Naive thymus-derived CD4-positive, alpha-beta T cell (primary cell): Measurements from ENCODE around the gene FCER1G. TPM values are rescaled to one million over a fixed set of nuclear protein-coding genes. Genes with fewer than 3 reads are reported as not detected.
"Not testable (repeated sequence)": the region's sequence is repeated elsewhere in the genome, so short reads cannot be mapped to it uniquely, and the experiment has no call there.

Source experiments
- ATAC-seq: fragments of 150-1000 bp; cut with Tn5 transposase; 2 replicates; pipeline ENCODE4 v1.10.0; 2021; ENCODE audit warnings: mild to moderate bottlenecking, moderate library complexity
- CTCF ChIA-PET: fragments of 350-600 bp; sonication (Branson Sonifier 250); formaldehyde crosslinking; loops from one replicate; lab custom pipeline; 2021; ENCODE audit warnings: antibody characterized with exemption; lab: Charles Lee
- POLR2A ChIA-PET: fragments of 350-600 bp; sonication (Branson Sonifier 250); formaldehyde crosslinking; loops from one replicate; lab custom pipeline; 2021; ENCODE audit warnings: antibody characterized with exemption, inconsistent platforms; lab: Charles Lee
- DNase-seq, 9 donors: peaks; one replicate each; pipeline versions ENCODE4 v3.0.0 to v3.0.0-alpha.2; 2020 to 2022; ENCODE audit warnings: mixed read lengths in 1 of 9
- H3K27ac ChIP-seq: one replicate; pipeline ENCODE4 v1.7.0; 2013; ENCODE audit warnings: mild to moderate bottlenecking, low read depth, low read length, moderate library complexity
- H3K27me3 ChIP-seq, 2 donors: one replicate each; pipeline ENCODE4 v1.7.0; 2013; ENCODE audit warnings: low read length in 2 of 2, mild to moderate bottlenecking in 2 of 2, moderate library complexity in 2 of 2; ENCODE audit not compliant: control insufficient read depth in 2 of 2, insufficient read depth in 2 of 2
- H3K36me3 ChIP-seq, 3 experiments: 1 replicate in 2 of 3; 2 replicates in 1 of 3; pipeline ENCODE4 v1.7.0; 2013; ENCODE audit warnings: low read length in 3 of 3, mild to moderate bottlenecking in 3 of 3, moderate library complexity in 1 of 3; ENCODE audit not compliant: insufficient read depth in 3 of 3, control insufficient read depth in 2 of 3
- H3K4me1 ChIP-seq, 2 donors: one replicate each; pipeline ENCODE4 v1.7.0; 2013; ENCODE audit warnings: low read length in 2 of 2, mild to moderate bottlenecking in 2 of 2, moderate library complexity in 1 of 2; ENCODE audit not compliant: control insufficient read depth in 2 of 2, insufficient read depth in 2 of 2
- H3K4me3 ChIP-seq: 2 replicates; pipeline ENCODE4 v1.7.0; 2013; ENCODE audit warnings: mild to moderate bottlenecking, low read length
- H3K9me3 ChIP-seq, 3 experiments: 1 replicate in 2 of 3; 2 replicates in 1 of 3; pipeline ENCODE4 v1.7.0; 2013; ENCODE audit warnings: low read length in 3 of 3; ENCODE audit not compliant: control insufficient read depth in 2 of 3
- H3K27ac Mint-ChIP-seq, 9 donors: one replicate each; pipeline ENCODE4 v1.8.0; 2020 to 2022; ENCODE audit warnings: mixed read lengths in 9 of 9, mild to moderate bottlenecking in 8 of 9, moderate library complexity in 5 of 9, inconsistent platforms in 2 of 9
- H3K27me3 Mint-ChIP-seq, 5 donors: one replicate each; pipeline ENCODE4 v1.8.0; 2021 to 2022; ENCODE audit warnings: mixed read lengths in 5 of 5, mild to moderate bottlenecking in 1 of 5
- H3K36me3 Mint-ChIP-seq, 5 donors: one replicate each; pipeline ENCODE4 v1.8.0; 2020 to 2022; ENCODE audit warnings: mixed read lengths in 5 of 5, mild to moderate bottlenecking in 3 of 5, inconsistent platforms in 1 of 5
- H3K4me1 Mint-ChIP-seq, 7 donors: one replicate each; pipeline ENCODE4 v1.8.0; 2020 to 2022; ENCODE audit warnings: mixed read lengths in 7 of 7, mild to moderate bottlenecking in 3 of 7, inconsistent platforms in 1 of 7
- H3K4me3 Mint-ChIP-seq, 10 donors: one replicate each; pipeline ENCODE4 v1.8.0; 2020 to 2022; ENCODE audit warnings: mild to moderate bottlenecking in 10 of 10, mixed read lengths in 10 of 10, moderate library complexity in 6 of 10, inconsistent platforms in 2 of 10
- H3K9me3 Mint-ChIP-seq, 11 donors: one replicate each; pipeline ENCODE4 v1.8.0; 2020 to 2022; ENCODE audit warnings: mixed read lengths in 11 of 11, mild to moderate bottlenecking in 4 of 11, inconsistent platforms in 1 of 11, moderate library complexity in 1 of 11
- intact Hi-C, 2 donors: fragments of 100-400 bp; cut with micrococcal nuclease; formaldehyde crosslinking; loops; one replicate each; pipeline ENCODE4 v1.15.1; 2023
- polyA plus RNA-seq, 2 donors: library from polyadenylated mRNA; unstranded; fragments of 300-500 nt; fragmentation: Illumina TruSeq; gene quantifications; one replicate each; pipeline ENCODE4 v1.2.3, GENCODE V29; 2021
- total RNA-seq, 6 experiments: library from RNA in 5 of 6; stranded (reverse) in 5 of 6; gene quantifications; 1 replicate in 5 of 6; 2 replicates in 1 of 6; pipeline ENCODE4 v1.2.3 and lab custom pipeline; 2021 to 2026

Gene FCER1G
- total and polyA plus RNA-seq, 7 experiments from 2014 or later, result 2.6 to 171 (median 13.9) TPM

- H3K27me3 Mint-ChIP-seq, H3K9me3 ChIP-seq, DNase-seq, H3K27ac Mint-ChIP-seq, H3K36me3 ChIP-seq, H3K27me3 ChIP-seq, H3K4me3 Mint-ChIP-seq, H3K4me1 Mint-ChIP-seq, ATAC-seq, H3K4me1 ChIP-seq, H3K9me3 Mint-ChIP-seq, H3K27ac ChIP-seq, H3K36me3 Mint-ChIP-seq, intact Hi-C loops, POLR2A ChIA-PET, H3K4me3 ChIP-seq: not testable (repeated sequence)
- CTCF ChIA-PET, result interaction anchor here (0.7 to 1.1 kb wide), 2 partner anchors 41 to 132 kb away, joined by 3 to 4 read pairs; no protein-coding TSS in a partner anchor
Measured at GRCh38 chr1:161250100-161250499, 35.0 kb downstream of the FCER1G start.

- Histone ChIP-seq H3K9me3 (no peaks in the 10 kb centered on the region), H3K4me1 (no peaks in the 10 kb centered on the region), H3K27ac (no peak overlapping the region), H3K4me3 (no peak overlapping the region), H3K36me3 (no peaks in the 10 kb centered on the region), H3K27me3 (no peaks in the 10 kb centered on the region)
- ChIA-PET CTCF (no interaction called here), POLR2A (no interaction called here)
- Mint-ChIP-seq H3K4me3 (no peak overlapping the region), H3K9me3 (peaks cover 0 to 10% (median 5%) of the 10 kb centered on the region in 11 donors), H3K36me3 (peaks cover 0 to 8% (median 0%) of the 10 kb centered on the region in 5 donors), H3K4me1 (no peaks in the 10 kb centered on the region), H3K27ac (no peak overlapping the region), H3K27me3 (peaks cover 0 to 11% (median 7%) of the 10 kb centered on the region in 5 donors)
- no peak for DNase-seq
- intact Hi-C loops, result no loop called here
- no peak for ATAC-seq
Measured at GRCh38 chr1:161250829-161251228, 35.7 kb downstream of the FCER1G start.

- Mint-ChIP-seq H3K4me3 (no peak overlapping the region), H3K27ac (no peak overlapping the region), H3K4me1 (no peaks in the 10 kb centered on the region), H3K9me3 (peaks cover 0 to 15% (median 11%) of the 10 kb centered on the region in 11 donors), H3K36me3 (peaks cover 0 to 13% (median 0%) of the 10 kb centered on the region in 5 donors), H3K27me3 (peaks cover 0 to 17% (median 11%) of the 10 kb centered on the region in 5 donors)
- CTCF ChIA-PET, result no interaction called here
- Histone ChIP-seq H3K4me3 (no peak overlapping the region), H3K4me1 (no peaks in the 10 kb centered on the region), H3K9me3 (peaks cover 0 to under 1% (median 0%) of the 10 kb centered on the region in 3 experiments), H3K27ac (no peak overlapping the region), H3K27me3 (no peaks in the 10 kb centered on the region), H3K36me3 (no peaks in the 10 kb centered on the region)
- ATAC-seq, result no peak
- POLR2A ChIA-PET, result no interaction called here
- intact Hi-C loops, result no loop called here
- DNase-seq, result no peak
Measured at GRCh38 chr1:161251579-161251978, 36.5 kb downstream of the FCER1G start.

- H3K4me3 ChIP-seq, H3K4me1 ChIP-seq, intact Hi-C loops, POLR2A ChIA-PET, H3K27ac ChIP-seq, H3K4me3 Mint-ChIP-seq, DNase-seq, H3K36me3 ChIP-seq, ATAC-seq: not testable (repeated sequence)
- CTCF ChIA-PET, result interaction anchor here (0.6 kb wide), 1 partner anchor 36 kb away, joined by 4 read pairs; no protein-coding TSS in a partner anchor
- Mint-ChIP-seq H3K27me3 (peaks cover 32 to 50% (median 40%) of the 10 kb centered on the region in 5 donors), H3K27ac (peak overlapping the region in 1 of 9 donors; percentile 25), H3K36me3 (peaks cover 8 to 19% (median 14%) of the 10 kb centered on the region in 5 donors), H3K4me1 (peaks cover 6 to 20% (median 14%) of the 10 kb centered on the region in 7 donors), H3K9me3 (peaks cover 8 to 34% (median 25%) of the 10 kb centered on the region in 11 donors)
- peaks cover 0 to 10% (median 0%) of the 10 kb centered on the region in 3 experiments for H3K9me3 ChIP-seq
- peaks cover 0 to 13% of the 10 kb centered on the region in 2 donors for H3K27me3 ChIP-seq
Measured at GRCh38 chr1:161255302-161255701, 40.2 kb downstream of the FCER1G start.

- intact Hi-C loops, POLR2A ChIA-PET: not testable (repeated sequence)
Measured at GRCh38 chr1:161255955-161256520, 40.9 kb downstream of the FCER1G start.

GRCh38 chr1:161257109-161257508 is 42.0 kb downstream of the FCER1G start:
- CTCF ChIA-PET, H3K27ac ChIP-seq, H3K4me1 ChIP-seq, H3K36me3 ChIP-seq, H3K27ac Mint-ChIP-seq, intact Hi-C loops, ATAC-seq, H3K4me3 ChIP-seq: not testable (repeated sequence)
- Mint-ChIP-seq H3K36me3 (peaks cover 8 to 15% (median 14%) of the 10 kb centered on the region in 5 donors), H3K4me1 (peaks cover 6 to 24% (median 19%) of the 10 kb centered on the region in 7 donors), H3K27me3 (peaks cover 49 to 65% (median 54%) of the 10 kb centered on the region in 5 donors), H3K9me3 (peaks cover 8 to 34% (median 25%) of the 10 kb centered on the region in 11 donors), H3K4me3 (peak overlapping the region in 1 of 10 donors; percentile 23)
- Histone ChIP-seq H3K27me3 (peaks cover 0 to 13% of the 10 kb centered on the region in 2 donors), H3K9me3 (peaks cover 0 to 10% (median 0%) of the 10 kb centered on the region in 3 experiments)
- DNase-seq, result peak in 1 of 9 donors; percentile 11
- POLR2A ChIA-PET, result interaction anchor here (0.5 kb wide), 1 partner anchor 56 kb away, joined by 4 read pairs; no protein-coding TSS in a partner anchor

More at GRCh38 chr1:161255955-161256520, 40.9 kb downstream of the FCER1G start:
- H3K4me3 ChIP-seq, ATAC-seq, H3K27ac ChIP-seq, CTCF ChIA-PET, H3K36me3 ChIP-seq, DNase-seq, H3K27ac Mint-ChIP-seq, H3K4me1 ChIP-seq: not testable (repeated sequence)
- H3K4me1 Mint-ChIP-seq, result peaks cover 6 to 20% (median 14%) of the 10 kb centered on the region in 7 donors
- H3K27me3 Mint-ChIP-seq, result peaks cover 40 to 55% (median 47%) of the 10 kb centered on the region in 5 donors
- peaks cover 0 to 10% (median 0%) of the 10 kb centered on the region in 3 experiments for H3K9me3 ChIP-seq
- peaks cover 8 to 17% (median 14%) of the 10 kb centered on the region in 5 donors for H3K36me3 Mint-ChIP-seq
- peak overlapping the region in 1 of 10 donors; percentile 27 for H3K4me3 Mint-ChIP-seq
- H3K27me3 ChIP-seq, result peaks cover 0 to 13% of the 10 kb centered on the region in 2 donors
- peaks cover 8 to 34% (median 25%) of the 10 kb centered on the region in 11 donors for H3K9me3 Mint-ChIP-seq
